Lower leg skin (tissue), 3 donors: ENCODE data around the gene PIM3.

Source experiments
- POLR2A ChIP-seq, 2 donors: fragments of 450-650 bp; IDR thresholded peaks; one replicate each; pipeline ENCODE4 v1.6.1; 2016 to 2017; ENCODE audit warnings: antibody characterized with exemption in 2 of 2, mild to moderate bottlenecking in 1 of 2, moderate library complexity in 1 of 2
- TF ChIP-seq, protein P1 (sequence below), 3 donors: fragments of 450-650 bp; IDR thresholded peaks; one replicate each; pipeline ENCODE4 v1.5.1; 2016; ENCODE audit warnings: antibody characterized with exemption in 3 of 3, mild to moderate bottlenecking in 3 of 3, moderate library complexity in 2 of 3

DNA sequence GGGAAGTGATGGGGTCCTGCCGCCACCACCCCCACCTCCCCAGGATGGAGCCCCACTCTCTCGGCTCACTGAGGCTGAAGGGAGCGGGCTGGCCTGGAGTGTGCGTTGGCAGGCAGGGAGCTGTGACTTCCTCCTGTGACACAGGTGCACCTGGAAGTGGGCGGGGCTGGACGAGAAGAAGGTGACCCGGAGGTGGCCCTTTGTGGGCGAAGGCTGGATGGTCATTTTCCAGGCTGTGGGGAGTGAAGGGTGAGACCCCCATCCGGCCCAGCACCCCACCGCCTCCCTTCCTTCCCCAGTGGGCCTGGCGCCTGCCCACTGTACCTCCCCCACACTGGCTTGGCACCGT, 36.7 kb downstream of the PIM3 start:
- no peak for TF ChIP-seq POLR2A (IDR thresholded peaks at IDR 0.05)
- TF ChIP-seq, protein P1, sequence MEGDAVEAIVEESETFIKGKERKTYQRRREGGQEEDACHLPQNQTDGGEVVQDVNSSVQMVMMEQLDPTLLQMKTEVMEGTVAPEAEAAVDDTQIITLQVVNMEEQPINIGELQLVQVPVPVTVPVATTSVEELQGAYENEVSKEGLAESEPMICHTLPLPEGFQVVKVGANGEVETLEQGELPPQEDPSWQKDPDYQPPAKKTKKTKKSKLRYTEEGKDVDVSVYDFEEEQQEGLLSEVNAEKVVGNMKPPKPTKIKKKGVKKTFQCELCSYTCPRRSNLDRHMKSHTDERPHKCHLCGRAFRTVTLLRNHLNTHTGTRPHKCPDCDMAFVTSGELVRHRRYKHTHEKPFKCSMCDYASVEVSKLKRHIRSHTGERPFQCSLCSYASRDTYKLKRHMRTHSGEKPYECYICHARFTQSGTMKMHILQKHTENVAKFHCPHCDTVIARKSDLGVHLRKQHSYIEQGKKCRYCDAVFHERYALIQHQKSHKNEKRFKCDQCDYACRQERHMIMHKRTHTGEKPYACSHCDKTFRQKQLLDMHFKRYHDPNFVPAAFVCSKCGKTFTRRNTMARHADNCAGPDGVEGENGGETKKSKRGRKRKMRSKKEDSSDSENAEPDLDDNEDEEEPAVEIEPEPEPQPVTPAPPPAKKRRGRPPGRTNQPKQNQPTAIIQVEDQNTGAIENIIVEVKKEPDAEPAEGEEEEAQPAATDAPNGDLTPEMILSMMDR (IDR thresholded peaks at IDR 0.05): no peak
